DOHH2 (cell line): ENCODE measurements around the gene APOL2.
"Not testable (repeated sequence)": the region's sequence is repeated elsewhere in the genome, so short reads cannot be mapped to it uniquely, and the experiment has no call there.

Experiments used
- CTCF ChIP-seq: fragments of 200-600 bp; sonication (generic); IDR thresholded peaks from one replicate; pipeline ENCODE4 v1.5.1; 2014; ENCODE audit warnings: antibody characterized with exemption, mild to moderate bottlenecking, low read depth, low read length; ENCODE audit not compliant: poor library complexity, severe bottlenecking
- EZH2phosphoT487 ChIP-seq: fragments of 200-600 bp; sonication (generic); IDR thresholded peaks from 2 replicates; pipeline ENCODE4 v1.6.1; 2017; ENCODE audit warnings: borderline replicate concordance, mild to moderate bottlenecking, antibody characterized with exemption, low read length, moderate library complexity, mixed read lengths

GRCh38 chr22:36262307-36262706, 23.0 kb upstream of the APOL2 start:
- not testable (repeated sequence) for TF ChIP-seq CTCF, EZH2phosphoT487
